Keratinocyte (primary cell): ENCODE results near the gene ATXN10. TPM values are rescaled to one million over a fixed set of nuclear protein-coding genes. Genes with fewer than 3 reads are reported as not detected.

Experiments
- DNase-seq: peaks from one replicate; pipeline ENCODE4 v3.0.0-alpha.2; 2011; ENCODE audit warnings: low read depth, missing footprints, low spot score
- FAIRE-seq: peaks from 2 replicates; lab custom pipeline; 2011; peaks lifted over from hg19 to GRCh38; lab: Jason Lieb, UNC
- H2AFZ ChIP-seq: 2 replicates; pipeline ENCODE4 v1.6.0; 2012; ENCODE audit warnings: low read length, control low read depth, inconsistent platforms; ENCODE audit not compliant: control insufficient read depth
- H3K27ac ChIP-seq: 2 replicates; pipeline ENCODE4 v1.5.1; 2011; ENCODE audit warnings: low read length; ENCODE audit not compliant: control insufficient read depth, insufficient read depth
- H3K27me3 ChIP-seq: 3 replicates; pipeline ENCODE4 v1.6.0; 2011; ENCODE audit warnings: low read length; ENCODE audit not compliant: control insufficient read depth, insufficient read depth; ENCODE audit errors: extremely low read depth
- H3K36me3 ChIP-seq, 2 experiments: 2 replicates in 1 of 2; 3 replicates in 1 of 2; pipeline ENCODE4 v1.5.1; 2011; ENCODE audit warnings: low read length in 2 of 2, mild to moderate bottlenecking in 1 of 2; ENCODE audit not compliant: control insufficient read depth in 2 of 2, insufficient read depth in 2 of 2; ENCODE audit errors: extremely low read depth in 1 of 2
- H3K4me1 ChIP-seq: 3 replicates; pipeline ENCODE4 v1.5.1; 2011; ENCODE audit warnings: low read length; ENCODE audit not compliant: control insufficient read depth, insufficient read depth; ENCODE audit errors: extremely low read depth
- H3K4me2 ChIP-seq: 3 replicates; pipeline ENCODE4 v1.6.0; 2011; ENCODE audit warnings: low read depth, low read length; ENCODE audit not compliant: control insufficient read depth, insufficient read depth; ENCODE audit errors: extremely low read depth
- H3K4me3 ChIP-seq, 3 experiments: fragments of 200-600 bp in 1 of 3; sonication (generic) in 1 of 3; 2 replicates in 2 of 3; 3 replicates in 1 of 3; pipeline ENCODE4 v1.5.1; 2011 to 2016; ENCODE audit warnings: low read length in 3 of 3, mild to moderate bottlenecking in 3 of 3, control low read depth in 2 of 3, inconsistent platforms in 1 of 3, low read depth in 1 of 3, mixed read lengths in 1 of 3, mixed run types in 1 of 3, moderate library complexity in 1 of 3; ENCODE audit not compliant: control insufficient read depth in 2 of 3, insufficient read depth in 2 of 3; ENCODE audit errors: extremely low read depth in 1 of 3
- H3K79me2 ChIP-seq: 2 replicates; pipeline ENCODE4 v1.6.0; 2012; ENCODE audit warnings: low read length; ENCODE audit not compliant: control insufficient read depth, insufficient read depth
- H3K9ac ChIP-seq: 3 replicates; pipeline ENCODE4 v1.6.0; 2011; ENCODE audit warnings: low read length; ENCODE audit not compliant: control insufficient read depth, insufficient read depth; ENCODE audit errors: extremely low read depth
- H3K9me1 ChIP-seq: 3 replicates; pipeline ENCODE4 v1.6.0; 2011; ENCODE audit warnings: low read length; ENCODE audit not compliant: control insufficient read depth, insufficient read depth; ENCODE audit errors: extremely low read depth
- H3K9me3 ChIP-seq: 2 replicates; pipeline ENCODE4 v1.5.1; 2012; ENCODE audit warnings: low read depth, low read length; ENCODE audit not compliant: control insufficient read depth
- H4K20me1 ChIP-seq: 3 replicates; pipeline ENCODE4 v1.6.0; 2011; ENCODE audit warnings: low read length; ENCODE audit not compliant: control insufficient read depth, insufficient read depth; ENCODE audit errors: extremely low read depth
- CTCF ChIP-seq, 3 experiments: IDR thresholded peaks in 1 of 3; conservative IDR thresholded peaks in 1 of 3; optimal IDR thresholded peaks in 1 of 3; 2 replicates in 2 of 3; 3 replicates in 1 of 3; pipeline versions ENCODE3 to v1.5.1; 2011; ENCODE audit warnings: low read length in 3 of 3, mild to moderate bottlenecking in 3 of 3, moderate library complexity in 2 of 3, control low read depth in 1 of 3, inconsistent platforms in 1 of 3; ENCODE audit not compliant: insufficient read depth in 2 of 3; ENCODE audit errors: extremely low read depth in 1 of 3
- EZH2 ChIP-seq: IDR thresholded peaks from one replicate; pipeline ENCODE4 v1.6.1; 2012; ENCODE audit warnings: inconsistent platforms, mild to moderate bottlenecking, low read length, moderate library complexity
- dilution Hi-C: fragments of 300-500 bp; cut with MboI; formaldehyde crosslinking; loops from one replicate; pipeline ENCODE4 v1.7.0; 2020; ENCODE audit warnings: low sequenced_read_pairs; ENCODE audit not compliant: extremely low pct_ligation_motif_present
- polyA plus RNA-seq, 5 experiments: library from polyadenylated mRNA; depleted of rRNA in 3 of 5; stranded (reverse) in 3 of 5; stranded (forward) in 1 of 5; unstranded in 1 of 5; fragments of >200 nt; gene quantifications; 1 replicate in 1 of 5; 2 replicates in 3 of 5; 3 replicates in 1 of 5; pipeline versions ENCODE4 v1.2.1 to v1.2.3, GENCODE V29; 2011 to 2012; ENCODE audit warnings: missing spikeins in 2 of 5, low read depth in 1 of 5, low replicate concordance in 1 of 5

Gene ATXN10
- polyA plus RNA-seq, 1 donor (not counting 4 experiments of a cell fraction or from before 2014, with no cell fraction given): 276 TPM

DNA sequence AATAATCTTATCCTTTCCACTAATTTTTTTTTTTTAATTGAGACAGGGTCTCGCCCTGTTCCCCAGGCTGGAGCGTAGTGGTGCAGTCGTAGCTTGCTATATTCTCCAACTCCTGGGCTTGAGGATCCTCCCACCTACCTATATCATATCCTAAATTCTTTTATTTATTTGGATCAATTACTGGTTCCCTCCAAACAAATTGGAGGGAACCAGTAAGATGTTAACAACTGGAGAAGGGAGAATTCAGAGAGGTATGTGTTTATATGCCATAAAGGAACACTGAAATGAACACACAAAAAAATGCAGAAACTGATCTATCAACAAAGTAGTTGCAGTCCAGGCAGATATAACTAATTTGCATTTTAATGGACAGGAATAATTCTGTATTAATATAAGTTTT is 63.6 kb downstream of the ATXN10 start:
- Histone ChIP-seq H3K27ac (no peak overlapping the region), H3K36me3 (peaks cover 4 to 21% of the 10 kb centered on the region in 2 experiments)

DNA sequence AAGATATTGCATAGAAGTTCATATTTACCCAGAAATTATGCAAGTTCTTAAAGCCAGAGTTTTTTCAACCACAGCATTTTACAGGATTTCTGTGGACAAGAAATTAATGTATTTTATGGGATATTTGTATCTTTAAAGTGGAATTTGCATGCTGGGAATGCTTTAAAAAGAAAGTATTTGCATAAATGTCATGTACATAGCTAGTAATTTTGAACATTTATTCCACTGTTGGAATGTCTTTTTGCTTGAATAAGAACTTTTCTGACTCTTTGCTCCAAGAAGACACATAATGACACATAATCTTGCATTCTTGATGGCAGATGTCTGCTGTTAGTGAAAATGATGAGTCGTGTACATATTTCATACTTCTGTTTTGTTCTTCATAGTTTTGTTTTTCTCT is 66.6 kb downstream of the ATXN10 start:
- Histone ChIP-seq H3K9me3 (no peaks in the 10 kb centered on the region), H3K4me2 (no peak overlapping the region), H3K4me1 (peaks cover 4% of the 10 kb centered on the region), H3K9ac (no peak overlapping the region), H3K9me1 (peaks cover 2% of the 10 kb centered on the region), H3K4me3 (no peak overlapping the region), H3K27me3 (no peaks in the 10 kb centered on the region), H4K20me1 (no peaks in the 10 kb centered on the region), H3K36me3 (peaks cover 7 to 25% of the 10 kb centered on the region in 2 experiments), H2AFZ (no peak overlapping the region), H3K79me2 (no peaks in the 10 kb centered on the region), H3K27ac (no peak overlapping the region)
- no peak for TF ChIP-seq CTCF (optimal IDR thresholded peaks at IDR 0.05 in 1 of 3, IDR thresholded peaks at IDR 0.05 in 1 of 3, conservative IDR thresholded peaks at IDR 0.05 in 1 of 3; ENCODE audit: extremely low read depth in 1 of 3, insufficient read depth in 2 of 3, low read length in 3 of 3)
- no peak for TF ChIP-seq EZH2
- dilution Hi-C loops: no loop called here
- DNase-seq (no peak), FAIRE-seq (no peak)

More for the DNA sequence above, 63.6 kb downstream of the ATXN10 start:
- H3K27me3 ChIP-seq: no peaks in the 10 kb centered on the region
- TF ChIP-seq EZH2 (no peak), CTCF (optimal IDR thresholded peaks at IDR 0.05 in 1 of 3, IDR thresholded peaks at IDR 0.05 in 1 of 3, conservative IDR thresholded peaks at IDR 0.05 in 1 of 3; ENCODE audit: extremely low read depth in 1 of 3, insufficient read depth in 2 of 3, low read length in 3 of 3) (no peak)
- DNase-seq (no peak), FAIRE-seq (no peak)
- H2AFZ ChIP-seq: no peak overlapping the region
- no peaks in the 10 kb centered on the region for H3K79me2 ChIP-seq
- no peak overlapping the region for H3K9ac ChIP-seq
- H3K4me1 ChIP-seq: no peaks in the 10 kb centered on the region
- H3K4me3 ChIP-seq: no peak overlapping the region
- H3K9me1 ChIP-seq: peaks cover 5% of the 10 kb centered on the region
- no peak overlapping the region for H3K4me2 ChIP-seq
- no peaks in the 10 kb centered on the region for H3K9me3 ChIP-seq
- dilution Hi-C loops: no loop called here
- H4K20me1 ChIP-seq: no peaks in the 10 kb centered on the region
